CD4-positive, alpha-beta T cell treated with Interferon alpha-2 for 1 hour (primary cell): Measurements from ENCODE around the gene PEX11B.
A peak's percentile ranks its signal among the peaks of the same experiment; 100 is the strongest.

Source experiments
- DNase-seq, 2 donors: peaks; one replicate each; pipeline ENCODE4 v3.0.0-alpha.2; 2020 to 2022

The PEX11B gene, protein sequence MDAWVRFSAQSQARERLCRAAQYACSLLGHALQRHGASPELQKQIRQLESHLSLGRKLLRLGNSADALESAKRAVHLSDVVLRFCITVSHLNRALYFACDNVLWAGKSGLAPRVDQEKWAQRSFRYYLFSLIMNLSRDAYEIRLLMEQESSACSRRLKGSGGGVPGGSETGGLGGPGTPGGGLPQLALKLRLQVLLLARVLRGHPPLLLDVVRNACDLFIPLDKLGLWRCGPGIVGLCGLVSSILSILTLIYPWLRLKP

DNA sequence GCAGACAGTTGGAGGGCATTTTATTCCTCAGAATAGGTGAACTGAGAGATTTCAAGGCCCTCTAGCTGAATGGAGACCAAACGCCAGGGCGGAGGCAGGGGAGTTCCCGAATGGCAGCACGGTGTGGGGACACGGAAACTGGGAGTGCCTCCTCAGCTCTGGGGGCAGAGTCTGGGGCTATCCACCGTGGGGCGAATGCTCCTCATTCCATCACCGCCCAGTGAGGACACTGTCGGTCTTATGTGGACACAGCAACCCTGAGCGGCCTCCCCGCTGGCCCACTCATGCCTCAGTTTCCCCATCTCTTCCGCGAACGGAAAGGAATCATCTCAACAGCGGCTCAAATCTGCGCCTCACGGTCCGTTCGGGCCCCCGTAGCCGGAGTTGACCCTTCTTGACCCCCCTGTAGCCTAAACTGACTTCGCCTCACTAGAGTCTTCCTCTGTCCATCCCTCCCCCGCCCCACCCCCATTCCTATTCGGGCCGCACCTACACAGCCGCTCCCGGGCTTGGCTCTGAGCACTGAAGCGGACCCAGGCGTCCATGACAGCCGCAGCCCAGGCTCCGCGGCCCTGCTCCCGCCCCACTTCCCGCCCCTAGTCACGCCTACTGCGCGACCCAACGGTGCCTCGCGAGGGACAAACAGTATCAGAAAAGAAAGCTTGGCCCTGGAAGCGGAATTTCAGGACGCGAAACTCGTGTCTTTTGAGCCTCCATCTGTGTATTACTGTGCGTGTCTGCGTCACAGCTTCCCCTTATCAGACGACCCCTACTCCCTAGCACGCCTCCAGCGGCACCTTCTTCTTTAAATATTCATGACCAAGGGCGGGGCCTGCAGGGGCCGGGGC is at the start of gene PEX11B:
Gene PEX11B, minus strand, starts transcription at position 574 of the 848 bp plus-strand sequence. Its CDS starts 29 bp downstream, at position 545.
- peak; percentile 93 to 95 for DNase-seq

DNA sequence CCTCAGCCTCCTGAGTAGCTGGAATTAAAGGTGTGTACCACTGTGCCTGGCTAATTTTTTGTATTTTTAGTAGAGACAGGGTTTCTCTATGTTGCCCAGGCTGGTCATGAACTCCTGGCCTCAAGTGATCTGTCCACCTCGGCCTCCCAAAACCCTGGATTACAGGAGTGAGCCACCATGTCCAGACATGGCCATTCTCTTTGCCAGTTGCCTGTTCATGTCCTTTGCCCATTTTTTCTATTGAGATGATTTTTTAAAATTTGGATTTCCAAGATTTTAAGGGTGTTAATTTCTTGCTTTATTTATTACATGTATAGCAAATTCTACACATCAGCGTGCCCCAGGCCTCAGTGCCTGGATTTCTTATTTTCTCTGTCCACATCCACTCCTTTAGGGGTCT is 48.8 kb upstream of the PEX11B start:
- DNase-seq = no peak

DNA sequence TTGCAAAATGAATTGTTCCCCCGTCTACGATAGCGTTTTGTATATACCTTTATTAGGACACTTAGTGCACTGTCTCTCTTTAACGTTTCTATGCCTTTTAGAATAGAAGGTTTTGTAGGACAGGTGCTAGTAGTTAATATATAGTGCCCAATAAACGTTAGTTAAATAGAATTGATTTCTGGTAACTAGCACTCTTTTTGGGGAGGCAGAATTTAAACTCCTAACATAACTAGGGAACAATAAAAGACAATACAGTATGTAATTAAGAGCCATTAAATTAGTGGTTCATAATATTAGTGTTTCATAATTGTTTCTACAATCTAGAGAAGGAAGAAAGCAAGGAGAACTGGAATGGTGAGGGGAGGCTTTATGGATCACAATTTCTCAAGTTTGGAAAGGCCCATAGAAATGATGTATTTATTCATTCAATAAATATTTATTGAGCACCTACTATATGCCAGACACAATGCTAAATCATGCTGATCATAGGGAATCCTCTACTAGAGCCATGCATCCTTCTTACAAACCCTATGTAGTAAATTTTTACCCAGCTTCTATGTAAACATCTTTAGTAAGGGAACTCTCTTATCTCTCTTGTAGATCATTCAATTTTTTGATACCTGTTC is 46.7 kb upstream of the PEX11B start:
- DNase-seq = no peak

DNA sequence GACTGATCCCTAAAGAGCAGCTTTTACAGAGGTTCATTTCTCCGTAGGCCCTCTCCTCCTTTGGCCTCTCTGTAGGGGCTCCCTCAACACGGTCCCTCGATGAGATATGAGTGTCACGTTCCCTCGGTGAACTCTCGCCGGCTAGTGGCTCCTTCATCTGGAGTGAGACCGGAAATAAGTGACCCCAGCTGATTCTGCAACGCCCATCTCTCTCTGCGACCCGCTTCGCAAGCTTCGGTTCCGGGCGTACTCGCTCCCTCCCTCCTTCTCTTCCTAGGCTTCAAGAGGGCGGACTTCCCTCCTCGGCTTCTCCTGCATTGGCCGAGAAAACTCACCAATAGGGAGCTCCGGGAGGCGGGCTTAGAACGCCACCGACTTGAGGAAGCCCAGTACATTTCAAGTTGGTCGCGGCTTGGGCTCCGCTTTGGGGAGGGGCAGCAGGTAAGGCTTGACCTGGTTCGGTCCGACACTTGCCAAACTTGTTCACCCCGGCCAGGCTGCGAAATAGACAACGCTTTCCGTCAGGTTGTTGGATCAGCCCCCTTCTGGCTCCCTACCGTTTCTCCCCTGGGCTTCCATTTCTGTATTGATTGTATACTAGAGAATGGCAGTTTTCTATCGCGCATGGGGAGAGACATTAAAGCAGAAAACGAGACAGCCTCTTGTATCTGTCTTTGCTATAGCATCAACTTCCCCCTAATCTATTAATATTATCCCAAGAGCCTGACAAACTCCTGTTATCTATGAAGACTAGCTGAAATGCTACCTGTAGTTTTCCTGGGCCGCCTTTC is 46.0 kb upstream of the PEX11B start, which contains the start of the genes ANKRD34A and POLR3GL:
Gene ANKRD34A, minus strand, starts transcription at position 248 of the 791 bp plus-strand sequence. CDS start 2,816 bp downstream, outside the sequence.
Gene POLR3GL, plus strand, starts transcription at position 363 of the 791 bp plus-strand sequence. CDS start 10,176 bp downstream, outside the sequence.
- DNase-seq = peak; percentile 92 to 94

DNA sequence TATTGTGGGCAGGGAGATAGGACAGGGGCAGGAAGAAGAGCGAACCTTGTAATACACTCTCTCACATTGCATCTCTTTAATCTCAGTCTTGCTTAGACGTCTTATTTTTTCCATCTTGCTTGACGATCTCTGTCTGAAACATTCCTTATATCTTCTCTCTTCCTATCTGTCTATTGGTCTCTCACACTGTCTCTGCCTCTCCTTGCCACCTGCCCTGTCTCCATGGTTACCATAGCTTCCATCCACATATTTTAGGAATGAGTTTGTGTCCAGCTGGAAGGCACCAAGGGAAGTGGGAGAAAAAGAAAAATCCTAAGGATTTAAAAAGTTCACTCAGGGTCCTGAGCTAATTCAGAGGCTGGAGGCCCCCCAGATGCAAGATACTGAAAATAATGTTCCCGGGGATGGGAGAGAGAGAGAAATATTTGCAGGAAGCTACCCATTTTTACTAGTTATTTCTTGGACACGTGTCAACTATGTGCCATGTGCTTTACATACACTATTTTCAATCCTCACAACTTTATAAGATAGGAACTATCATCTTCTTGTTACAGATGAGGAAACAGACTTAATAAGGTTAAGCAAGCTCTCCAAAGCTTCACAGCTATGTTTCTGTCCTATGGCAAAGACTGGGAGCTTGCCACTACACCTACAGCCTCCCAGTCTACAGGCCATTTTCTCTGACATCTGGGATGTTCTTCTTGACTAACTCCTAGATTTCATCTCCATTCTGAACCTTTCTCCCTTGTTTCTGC is 44.9 kb upstream of the PEX11B start:
- DNase-seq = no peak

DNA sequence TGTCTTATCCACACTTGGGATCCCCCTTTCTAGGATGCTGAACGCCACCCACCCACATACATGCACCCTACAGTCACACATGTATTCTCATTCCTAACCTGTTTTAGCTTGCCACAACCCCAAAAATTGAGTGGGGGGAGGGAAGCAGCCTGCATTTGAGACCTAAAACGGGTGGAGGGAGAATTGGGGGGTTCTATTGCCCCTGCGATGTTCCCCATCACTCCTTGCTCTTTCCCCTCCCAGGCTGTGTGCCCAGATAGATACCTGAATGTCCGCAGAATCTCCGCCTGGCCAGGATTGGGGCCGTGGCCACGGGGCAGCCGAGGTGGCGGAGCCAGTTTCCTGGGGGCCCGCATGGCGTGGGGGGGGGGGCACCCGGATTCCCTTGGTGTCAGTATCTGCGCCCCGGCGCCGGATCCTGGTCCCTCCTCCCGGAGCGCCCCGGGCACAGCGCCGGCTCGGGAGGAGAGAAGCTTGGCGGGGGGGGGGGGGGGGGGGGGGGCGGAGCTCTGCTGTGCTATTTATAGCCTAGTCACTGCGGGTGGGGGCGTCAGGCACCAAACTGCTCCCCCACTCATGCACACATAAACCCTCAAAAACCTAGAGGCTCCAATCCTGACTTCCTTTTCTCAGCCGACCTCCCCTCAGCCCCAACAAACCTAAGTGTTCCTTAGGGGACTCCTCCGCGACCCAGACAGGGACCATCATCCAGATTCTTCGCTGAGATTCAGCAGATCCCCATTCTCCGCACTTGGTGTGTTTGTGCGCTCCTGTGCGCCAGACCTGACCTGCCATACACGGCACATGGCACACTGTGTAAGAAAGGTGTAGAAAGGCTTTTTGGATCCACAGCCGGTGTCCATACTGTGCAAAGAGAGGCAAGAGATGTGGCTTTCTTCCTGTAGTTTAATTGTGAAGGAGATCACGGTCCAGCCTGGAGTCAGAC is 43.9 kb upstream of the PEX11B start:
- DNase-seq = peak; percentile 31 to 58

DNA sequence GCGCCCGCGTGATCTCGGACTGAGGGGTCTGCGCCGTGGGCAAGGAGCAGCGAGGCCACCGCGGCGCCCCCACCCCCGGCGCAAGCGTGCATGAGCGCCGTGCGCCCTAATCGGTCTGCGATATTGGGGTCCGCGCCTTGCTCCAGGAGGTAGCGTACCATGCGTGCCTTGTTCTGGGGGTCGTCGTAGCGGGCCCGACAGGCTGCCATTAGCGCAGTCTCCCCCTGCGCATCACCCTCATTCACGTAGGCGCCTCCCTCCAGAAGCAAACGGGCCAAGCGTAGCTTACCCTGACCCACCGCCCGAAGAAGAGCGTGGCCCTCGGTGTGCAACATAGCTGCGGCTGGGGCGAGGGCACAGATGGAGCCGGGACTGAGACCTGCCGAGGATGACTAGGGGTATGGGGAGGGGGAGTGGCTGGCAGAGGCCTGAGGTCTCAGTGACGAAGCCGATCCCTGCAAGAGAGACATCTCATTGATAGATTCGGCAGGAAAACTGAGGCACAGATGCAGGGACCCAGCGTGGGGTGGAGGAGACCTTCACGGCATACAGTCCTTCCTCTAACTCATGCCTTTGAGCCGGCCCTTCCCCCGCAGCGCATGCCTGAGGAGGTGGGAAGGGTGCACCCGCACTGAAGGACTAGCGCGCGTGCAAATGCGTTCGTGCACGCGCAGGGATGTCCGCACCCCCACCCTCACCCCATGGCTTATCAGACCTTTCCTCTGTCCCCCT is 43.1 kb upstream of the PEX11B start:
- peak in 1 of 2 donors; percentile 47 for DNase-seq

DNA sequence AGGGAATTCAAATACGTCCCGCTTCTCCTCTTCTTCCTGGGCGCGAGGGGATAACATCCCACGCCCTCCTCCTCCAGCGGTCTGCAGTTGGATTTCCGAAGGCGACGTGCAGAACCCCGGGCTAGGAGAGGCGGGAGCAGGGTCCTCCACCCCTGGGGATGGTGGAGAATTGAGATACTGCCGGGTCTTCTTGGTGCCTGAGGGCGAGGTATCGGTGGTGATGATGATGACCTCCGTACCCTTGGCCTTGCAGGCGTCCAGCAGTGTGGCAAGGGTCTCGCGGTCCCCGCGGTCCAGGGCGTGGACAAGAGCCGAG is 42.5 kb upstream of the PEX11B start:
- no peak for DNase-seq

DNA sequence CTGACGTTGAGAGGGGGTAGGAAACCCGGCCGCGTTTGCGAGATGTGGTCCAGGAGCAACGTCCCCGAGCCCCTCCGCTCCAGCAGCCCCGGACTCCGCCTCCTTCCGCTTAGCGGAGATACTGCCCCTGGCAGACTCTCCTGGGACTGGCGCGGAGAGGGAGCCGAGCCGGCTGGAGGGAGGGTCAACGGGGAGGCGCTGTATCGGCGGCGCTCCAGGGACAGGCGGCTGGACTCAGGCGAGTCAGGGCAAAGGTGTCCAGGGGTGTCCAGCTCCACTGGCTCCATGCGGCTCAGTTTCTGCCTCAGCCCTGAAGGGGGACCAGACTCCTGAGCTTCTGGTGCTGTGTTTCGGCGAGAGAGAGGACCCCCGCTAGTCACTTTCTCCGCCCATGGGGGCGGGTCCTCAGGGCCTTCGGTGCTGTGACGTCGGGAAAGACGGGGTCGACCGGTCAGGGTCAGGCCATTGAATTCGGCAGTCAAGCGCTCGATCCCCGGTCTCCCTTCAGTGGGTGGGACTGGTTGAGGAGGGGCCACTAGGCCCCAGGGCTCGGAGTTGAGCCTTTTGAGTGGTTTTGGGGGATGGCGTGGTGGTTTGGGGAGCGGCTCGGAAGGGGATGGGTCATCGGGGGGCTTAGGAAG is 42.1 kb upstream of the PEX11B start:
- peak; percentile 44 to 61 for DNase-seq

DNA sequence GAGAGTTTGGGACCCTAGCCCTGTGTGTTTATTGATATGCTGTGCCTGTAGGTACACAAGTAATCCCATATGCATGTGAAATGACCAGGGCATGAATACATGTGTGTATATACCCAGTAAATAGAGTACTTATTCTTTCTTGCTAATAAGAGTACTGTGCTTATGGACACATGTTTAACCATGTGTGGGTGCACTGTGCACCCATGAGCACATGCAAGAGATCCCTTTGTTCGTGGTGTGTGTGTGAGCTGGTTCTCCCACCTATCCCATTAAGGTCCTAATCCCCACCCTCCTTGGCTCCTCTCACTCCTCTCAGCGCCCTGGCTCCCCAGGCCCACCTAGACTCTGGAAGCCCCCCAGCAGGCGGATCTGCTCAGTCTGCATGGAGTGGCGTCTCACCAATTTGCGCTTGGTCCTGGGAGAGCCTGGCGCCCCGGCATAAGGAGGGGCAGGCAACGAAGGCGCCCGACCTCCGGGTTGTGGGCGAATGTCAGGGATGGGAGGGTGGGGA is 41.5 kb upstream of the PEX11B start:
- no peak for DNase-seq

DNA sequence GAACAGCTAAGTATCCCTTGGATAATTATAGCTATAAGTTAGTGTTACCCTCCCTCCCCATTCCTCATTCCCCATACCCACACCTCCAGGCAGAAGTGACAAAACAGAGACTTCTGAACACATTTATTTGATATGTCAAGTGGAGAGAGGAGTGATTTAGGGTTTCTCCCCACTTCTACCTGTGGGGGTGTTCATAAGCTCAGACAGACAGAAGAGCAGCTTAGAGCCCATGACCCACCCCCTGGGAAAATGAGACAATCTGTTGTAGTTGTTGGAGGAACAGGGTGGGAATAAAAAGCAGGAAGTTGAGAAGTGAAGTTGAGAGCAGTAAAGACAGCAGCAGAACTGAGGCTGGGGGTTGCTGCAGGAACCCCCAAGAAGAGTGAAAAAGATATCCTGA is 40.8 kb upstream of the PEX11B start:
- DNase-seq = no peak

DNA sequence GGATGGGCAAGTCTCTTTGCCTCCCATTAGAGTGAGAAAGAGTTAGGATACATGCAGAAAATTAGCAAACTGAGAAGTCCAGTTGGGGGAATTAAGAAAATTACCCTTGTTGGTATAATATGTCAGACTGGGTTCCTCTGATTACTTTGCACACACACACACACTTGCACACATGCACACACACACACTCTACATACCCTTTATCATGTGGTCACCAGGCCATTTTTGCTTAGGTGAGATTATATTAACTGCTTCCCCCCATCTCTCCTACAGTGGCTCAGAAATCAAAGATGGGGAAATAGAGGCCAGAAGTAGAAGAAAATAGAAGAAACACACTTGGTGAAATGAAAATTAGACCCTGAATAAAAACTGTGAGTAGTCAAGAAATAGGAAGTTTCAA is 40.2 kb upstream of the PEX11B start:
- no peak for DNase-seq

DNA sequence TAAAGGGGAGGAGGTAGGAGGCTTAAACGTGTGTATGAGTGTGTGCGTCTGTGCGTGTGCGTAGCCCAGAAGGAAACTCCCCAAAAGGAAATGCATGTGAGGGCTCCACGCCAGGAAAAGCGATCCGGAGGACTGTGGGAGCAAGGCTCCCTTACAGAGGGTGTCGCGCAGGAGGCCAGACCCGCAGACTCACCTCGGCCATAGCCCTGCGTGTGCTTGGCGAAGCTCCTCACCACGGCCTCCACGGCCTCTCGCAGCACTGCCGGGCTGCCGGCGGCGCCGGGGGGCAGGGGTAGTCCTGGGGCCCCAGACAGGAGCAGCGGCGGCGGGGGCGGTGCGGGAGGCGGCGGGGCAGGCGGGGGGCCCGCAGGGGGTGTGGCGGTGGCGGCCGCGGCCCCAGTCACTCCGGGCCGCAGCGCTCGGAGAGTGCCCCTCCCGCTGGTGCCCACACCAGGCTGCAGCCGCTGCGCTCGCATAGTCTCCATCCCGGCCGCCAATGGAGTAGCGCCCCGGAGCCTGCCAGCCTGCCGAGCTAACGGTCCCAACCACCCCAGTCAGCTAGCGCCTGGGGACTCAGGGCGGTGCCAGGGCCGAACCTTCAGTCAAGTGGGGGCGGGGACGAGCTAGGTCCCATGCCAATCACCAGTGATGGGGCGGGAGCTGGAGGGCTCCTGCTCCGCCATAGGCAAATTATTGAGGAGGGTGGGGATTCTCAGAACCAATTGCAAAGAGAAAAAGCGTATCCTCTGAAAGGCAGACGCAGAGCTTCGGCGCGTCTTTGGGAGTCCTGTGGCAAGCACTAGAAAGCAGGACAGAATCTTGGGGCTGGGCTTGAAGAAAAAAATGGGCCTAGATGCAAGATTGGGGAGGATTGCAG is 39.2 kb upstream of the PEX11B start, which contains the start of gene LIX1L:
Gene LIX1L, minus strand, starts transcription at position 575 of the 877 bp plus-strand sequence. Its CDS starts 90 bp downstream, at position 485.
- peak; percentile 93 to 95 for DNase-seq

DNA sequence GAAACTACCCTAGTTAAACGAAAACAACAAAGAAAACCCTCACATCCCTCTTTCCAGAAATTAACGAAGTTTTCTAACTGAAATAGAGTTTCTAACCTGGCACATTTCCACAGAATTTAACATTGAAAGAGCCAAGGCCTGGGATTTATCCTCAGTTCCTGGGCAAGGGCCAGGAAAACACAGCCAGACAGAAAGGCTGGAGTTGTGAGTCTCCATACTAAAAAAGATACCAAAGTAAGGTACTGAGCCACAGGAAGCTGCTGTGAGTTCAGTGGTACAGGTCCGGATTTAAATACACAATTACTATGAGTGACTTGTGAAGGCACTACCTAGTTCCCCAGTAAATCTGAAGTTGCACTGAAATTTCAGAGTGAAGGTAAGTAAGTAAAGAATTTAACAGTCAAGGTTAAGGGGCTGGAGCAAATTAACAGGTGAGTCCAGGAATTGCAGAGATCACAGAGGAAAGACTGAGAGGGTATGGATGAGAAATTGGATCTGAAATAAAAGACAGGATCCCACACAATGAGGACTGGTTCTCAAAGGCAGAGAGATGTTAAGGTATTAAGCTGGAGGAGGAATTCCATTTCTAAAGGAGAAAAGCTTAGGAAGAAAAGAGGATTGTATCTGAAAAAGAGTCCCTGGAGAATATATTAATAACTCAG is 38.4 kb upstream of the PEX11B start:
- DNase-seq = peak in 1 of 2 donors; percentile 33

DNA sequence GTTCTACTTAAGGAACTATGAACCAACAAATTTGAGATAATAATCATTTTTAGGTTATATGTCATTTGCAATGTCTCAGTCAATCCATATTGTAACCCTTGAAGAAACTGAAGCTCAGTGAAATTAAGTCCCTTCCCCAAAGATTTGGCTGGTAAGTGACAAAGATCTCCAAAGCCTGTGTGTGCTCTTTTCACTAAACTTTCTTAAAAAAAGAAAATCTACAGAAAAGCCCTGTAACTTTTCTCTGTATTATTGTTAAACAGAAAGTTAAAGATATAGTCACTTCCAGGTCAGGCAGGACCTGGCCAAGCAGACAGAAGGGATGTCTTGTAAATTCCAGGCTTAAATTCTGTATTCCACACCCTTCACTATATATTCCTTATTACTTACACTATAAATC is 37.8 kb upstream of the PEX11B start:
- DNase-seq = no peak

DNA sequence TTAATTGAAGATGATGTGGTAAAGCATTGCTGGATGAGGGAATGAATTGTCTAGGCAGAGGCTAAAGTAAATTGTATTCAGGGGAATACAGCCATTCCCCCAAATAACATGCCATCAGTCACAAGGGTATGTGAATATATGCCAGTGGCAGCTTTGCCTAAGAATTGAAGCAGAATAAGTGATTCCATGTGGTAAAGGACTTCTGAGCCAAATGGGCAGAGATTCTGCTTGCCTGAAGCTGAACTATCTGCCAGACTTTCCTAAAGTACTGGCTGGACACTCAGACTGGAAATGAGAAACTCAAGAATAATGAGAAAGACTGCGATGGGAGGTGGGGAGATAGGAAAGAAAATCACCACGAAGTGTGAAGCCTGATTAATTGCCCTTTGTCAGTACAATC is 36.9 kb upstream of the PEX11B start:
- no peak for DNase-seq

DNA sequence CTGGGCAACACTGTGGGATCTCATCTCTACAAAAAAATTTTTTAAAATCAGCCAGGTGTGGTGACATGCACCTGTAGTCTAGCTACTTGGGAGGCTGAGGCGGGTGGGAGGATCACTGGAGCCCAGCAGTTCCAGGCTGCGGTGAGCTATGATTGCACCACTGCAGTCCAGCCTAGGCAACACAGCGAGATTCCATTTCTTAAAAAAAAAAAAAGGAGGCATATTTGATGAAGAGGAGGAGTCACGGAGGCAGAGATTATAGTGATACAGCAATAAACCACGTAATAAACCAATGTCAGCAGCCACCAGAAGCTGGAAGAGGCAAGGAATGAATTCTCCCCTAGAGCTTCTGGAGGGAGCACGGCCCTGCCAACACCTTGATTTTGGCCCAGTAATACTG is 35.3 kb upstream of the PEX11B start:
- DNase-seq = no peak

DNA sequence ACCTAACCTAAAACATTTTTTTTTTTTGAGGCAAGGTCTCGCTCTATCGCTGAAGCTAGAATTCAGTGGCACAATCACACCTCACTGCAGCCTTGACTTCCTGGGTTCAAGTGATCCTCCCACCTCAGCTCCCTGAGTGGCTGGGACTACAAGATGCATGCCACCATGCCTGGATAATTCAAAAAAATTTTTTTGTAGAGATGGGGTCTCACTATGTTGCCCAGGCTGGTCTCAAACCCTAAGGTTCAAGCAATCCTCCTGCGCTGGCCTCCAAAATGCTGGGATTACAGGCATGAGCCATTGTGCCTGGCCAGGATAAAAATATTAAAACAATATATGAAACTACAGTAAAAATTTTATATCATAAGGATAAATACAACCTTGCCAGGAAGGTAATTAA is 34.4 kb upstream of the PEX11B start:
- no peak for DNase-seq
